Astrocyte (in vitro differentiated cells and primary cell): Measurements from ENCODE around the gene NINJ1. TPM values are rescaled to one million over a fixed set of nuclear protein-coding genes. Genes with fewer than 3 reads are reported as not detected.

Experiments
- DNase-seq: peaks from one replicate; pipeline ENCODE4 v3.0.0-alpha.2; 2010; ENCODE audit warnings: low read depth
- FAIRE-seq: peaks from 2 replicates; lab custom pipeline; 2011; peaks lifted over from hg19 to GRCh38; lab: Jason Lieb, UNC
- H2AFZ ChIP-seq: 2 replicates; pipeline ENCODE4 v1.6.0; 2012; ENCODE audit warnings: low read depth, low read length, inconsistent platforms
- H3K27ac ChIP-seq: 2 replicates; pipeline ENCODE4 v1.5.1; 2011; ENCODE audit warnings: low read depth, low read length, inconsistent platforms
- H3K27me3 ChIP-seq: 2 replicates; pipeline ENCODE4 v1.6.0; 2011; ENCODE audit warnings: low read length, inconsistent platforms; ENCODE audit not compliant: insufficient read depth
- H3K36me3 ChIP-seq: 2 replicates; pipeline ENCODE4 v1.5.1; 2011; ENCODE audit warnings: low read length, inconsistent platforms; ENCODE audit not compliant: insufficient read depth
- H3K4me1 ChIP-seq: 2 replicates; pipeline ENCODE4 v1.5.1; 2011; ENCODE audit warnings: low read length, inconsistent platforms; ENCODE audit not compliant: insufficient read depth
- H3K4me2 ChIP-seq: 2 replicates; pipeline ENCODE4 v1.6.0; 2012; ENCODE audit warnings: low read length, inconsistent platforms
- H3K4me3 ChIP-seq: 2 replicates; pipeline ENCODE4 v1.5.1; 2011; ENCODE audit warnings: low read depth, mild to moderate bottlenecking, low read length, inconsistent platforms; ENCODE audit not compliant: insufficient read depth
- H3K79me2 ChIP-seq: 2 replicates; pipeline ENCODE4 v1.6.0; 2012; ENCODE audit warnings: mild to moderate bottlenecking, low read length, inconsistent platforms; ENCODE audit not compliant: insufficient read depth
- H3K9ac ChIP-seq: 2 replicates; pipeline ENCODE4 v1.6.0; 2012; ENCODE audit warnings: mild to moderate bottlenecking, low read length, inconsistent platforms
- H3K9me3 ChIP-seq: 2 replicates; pipeline ENCODE4 v1.5.1; 2012; ENCODE audit warnings: low read depth, mild to moderate bottlenecking, low read length, inconsistent platforms; ENCODE audit not compliant: insufficient read depth
- H4K20me1 ChIP-seq: 2 replicates; pipeline ENCODE4 v1.6.0; 2012; ENCODE audit warnings: low read length, inconsistent platforms; ENCODE audit not compliant: insufficient read depth
- H3K27ac Mint-ChIP-seq: one replicate; pipeline ENCODE4 v1.8.0; 2021; ENCODE audit warnings: mild to moderate bottlenecking, mixed read lengths; ENCODE audit not compliant: unreplicated experiment
- H3K27me3 Mint-ChIP-seq: one replicate; pipeline ENCODE4 v1.8.0; 2021; ENCODE audit warnings: low read depth, mixed read lengths; ENCODE audit not compliant: unreplicated experiment
- H3K36me3 Mint-ChIP-seq: one replicate; pipeline ENCODE4 v1.8.0; 2021; ENCODE audit warnings: low read depth, mixed read lengths; ENCODE audit not compliant: unreplicated experiment
- H3K4me1 Mint-ChIP-seq: one replicate; pipeline ENCODE4 v1.8.0; 2021; ENCODE audit warnings: low read depth, mixed read lengths; ENCODE audit not compliant: unreplicated experiment
- H3K4me3 Mint-ChIP-seq: one replicate; pipeline ENCODE4 v1.8.0; 2021; ENCODE audit warnings: mild to moderate bottlenecking, moderate library complexity, mixed read lengths; ENCODE audit not compliant: unreplicated experiment
- H3K9me3 Mint-ChIP-seq: one replicate; pipeline ENCODE4 v1.8.0; 2021; ENCODE audit warnings: mild to moderate bottlenecking, mixed read lengths; ENCODE audit not compliant: unreplicated experiment
- CTCF ChIP-seq: IDR thresholded peaks from 2 replicates; pipeline ENCODE4 v1.5.1; 2011; ENCODE audit warnings: low read depth, mild to moderate bottlenecking, inconsistent platforms, low read length, moderate library complexity; ENCODE audit not compliant: insufficient read depth
- EZH2 ChIP-seq: IDR thresholded peaks from 2 replicates; pipeline ENCODE4 v1.6.1; 2012; ENCODE audit warnings: mild to moderate bottlenecking, low read length, inconsistent platforms; ENCODE audit not compliant: insufficient read depth
- total RNA-seq: library from RNA; stranded (reverse); gene quantifications from 2 replicates; pipeline ENCODE4 v1.2.1, GENCODE V29; 2021

Gene NINJ1
- total RNA-seq, 1 donor from 2014 or later: 28.3 TPM

GRCh38 chr9:93137362-93137761, 3.3 kb upstream of the NINJ1 start:
- no peak overlapping the region for H3K4me3 Mint-ChIP-seq
- Histone ChIP-seq H3K4me2 (no peak overlapping the region), H3K27me3 (no peaks in the 10 kb centered on the region), H2AFZ (no peak overlapping the region), H3K9me3 (no peaks in the 10 kb centered on the region), H3K36me3 (no peaks in the 10 kb centered on the region), H3K4me1 (peaks cover 22% of the 10 kb centered on the region), H3K27ac (no peak overlapping the region), H3K4me3 (no peak overlapping the region), H4K20me1 (peaks cover 5% of the 10 kb centered on the region), H3K79me2 (no peaks in the 10 kb centered on the region), H3K9ac (no peak overlapping the region)
- no peak for TF ChIP-seq EZH2
- no peak for TF ChIP-seq CTCF
- FAIRE-seq (no peak), DNase-seq (no peak)
- H3K27me3 Mint-ChIP-seq: peaks cover 15% of the 10 kb centered on the region
- H3K36me3 Mint-ChIP-seq: no peaks in the 10 kb centered on the region
- H3K9me3 Mint-ChIP-seq: peaks cover 3% of the 10 kb centered on the region
- no peak overlapping the region for H3K27ac Mint-ChIP-seq
- H3K4me1 Mint-ChIP-seq: peaks cover 6% of the 10 kb centered on the region

GRCh38 chr9:93136011-93136440, 2.0 kb upstream of the NINJ1 start:
- Histone ChIP-seq H3K27me3 (no peaks in the 10 kb centered on the region), H3K4me2 (no peak overlapping the region), H2AFZ (no peak overlapping the region), H3K4me1 (peaks cover 22% of the 10 kb centered on the region), H4K20me1 (peaks cover 16% of the 10 kb centered on the region), H3K9ac (no peak overlapping the region), H3K4me3 (no peak overlapping the region), H3K27ac (no peak overlapping the region), H3K9me3 (no peaks in the 10 kb centered on the region), H3K79me2 (peaks cover 13% of the 10 kb centered on the region), H3K36me3 (no peaks in the 10 kb centered on the region)
- Mint-ChIP-seq H3K4me1 (peaks cover 6% of the 10 kb centered on the region), H3K36me3 (no peaks in the 10 kb centered on the region), H3K4me3 (no peak overlapping the region), H3K9me3 (peaks cover 3% of the 10 kb centered on the region), H3K27ac (no peak overlapping the region), H3K27me3 (peaks cover 15% of the 10 kb centered on the region)
- FAIRE-seq (no peak), DNase-seq (no peak)
- no peak for TF ChIP-seq EZH2
- TF ChIP-seq CTCF: no peak

- Mint-ChIP-seq H3K27me3 (peaks cover 15% of the 10 kb centered on the region), H3K27ac (peak overlapping the region; percentile 77), H3K9me3 (peaks cover 3% of the 10 kb centered on the region), H3K4me1 (peaks cover 6% of the 10 kb centered on the region), H3K36me3 (no peaks in the 10 kb centered on the region), H3K4me3 (peak overlapping the region; percentile 76)
- Histone ChIP-seq H3K9ac (peak overlapping the region; percentile 93), H3K4me3 (peak overlapping the region; percentile 70), H3K36me3 (no peaks in the 10 kb centered on the region), H3K27ac (peak overlapping the region; percentile 64), H3K4me1 (peaks cover 20% of the 10 kb centered on the region), H3K79me2 (peaks cover 18% of the 10 kb centered on the region), H2AFZ (peak overlapping the region; percentile 93), H3K9me3 (no peaks in the 10 kb centered on the region), H4K20me1 (peaks cover 25% of the 10 kb centered on the region), H3K4me2 (peak overlapping the region; percentile 96), H3K27me3 (no peaks in the 10 kb centered on the region)
- FAIRE-seq (no peak), DNase-seq (no peak)
- TF ChIP-seq EZH2: no peak
- no peak for TF ChIP-seq CTCF
Observed at GRCh38 chr9:93134740-93135444, 841 bp upstream of the NINJ1 start.
